ENCODE results near the gene PRKCE.

Gene PRKCE

DNA sequence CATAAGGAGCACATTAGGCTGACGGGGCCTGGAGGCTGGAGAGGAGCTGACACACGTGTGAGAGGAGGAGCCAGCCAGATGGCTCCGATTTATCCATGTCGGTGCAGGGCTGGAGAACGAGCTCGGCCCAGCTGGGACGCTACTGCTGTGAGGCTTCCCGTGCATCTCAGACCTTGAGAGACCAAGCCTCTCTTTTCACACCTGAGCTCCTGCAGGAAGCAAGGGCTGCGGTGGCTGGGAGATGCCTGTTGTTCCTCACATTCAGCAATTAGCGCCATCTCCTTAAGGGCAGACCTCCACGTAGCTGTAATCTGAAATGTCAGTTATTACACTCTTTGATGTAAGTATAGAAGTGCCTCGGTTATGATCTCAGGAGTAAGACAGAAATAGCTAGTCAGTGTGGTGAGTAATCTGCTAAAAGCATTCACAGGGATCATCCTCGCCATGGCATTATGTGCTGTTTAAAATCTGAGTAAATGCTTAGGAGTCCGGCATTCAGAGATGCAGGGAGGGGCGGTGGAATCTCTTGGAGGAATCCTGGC is 107.9 kb downstream of the PRKCE start:
- no peak for DNase-seq

DNA sequence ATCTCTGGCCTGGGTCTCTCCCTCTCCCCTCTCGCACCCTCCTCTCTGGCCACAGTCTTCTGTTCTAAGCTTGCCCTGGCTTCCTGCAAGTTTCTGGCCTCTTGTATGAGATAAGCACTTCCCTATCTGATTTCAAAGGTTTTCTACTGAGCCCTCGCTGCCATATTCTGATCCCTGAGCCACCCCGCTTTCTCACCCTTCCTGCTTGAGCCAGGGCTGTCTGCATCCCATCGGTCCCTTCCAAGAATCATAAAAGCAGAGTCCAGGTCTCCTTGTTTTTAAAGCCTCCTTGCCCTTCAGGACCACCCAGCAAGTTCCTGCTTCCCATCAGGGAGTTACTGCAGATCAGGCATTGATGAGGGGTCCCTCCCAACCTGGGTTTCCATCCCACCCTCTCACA is 110.2 kb downstream of the PRKCE start:
- DNase-seq = no peak

DNA sequence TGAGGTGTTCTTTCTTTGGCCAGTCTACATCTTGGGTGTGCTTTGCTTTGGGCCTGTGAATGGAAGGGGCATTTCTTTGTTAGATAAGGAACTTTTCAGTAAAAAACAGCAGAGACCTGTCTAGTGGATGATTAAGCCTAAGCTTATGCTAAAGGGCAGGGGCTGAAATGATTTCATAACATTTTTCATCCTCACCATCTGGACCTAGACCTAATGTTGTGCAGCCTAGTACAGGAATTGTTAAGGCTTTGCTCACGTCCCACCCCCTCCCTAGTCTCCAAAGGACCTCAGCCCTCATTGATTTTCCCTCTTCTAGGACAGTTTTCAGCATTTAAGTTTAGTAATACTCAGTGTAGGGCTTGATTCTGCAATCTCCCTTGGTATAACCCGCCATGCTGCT is 111.8 kb downstream of the PRKCE start:
- no peak for DNase-seq

DNA sequence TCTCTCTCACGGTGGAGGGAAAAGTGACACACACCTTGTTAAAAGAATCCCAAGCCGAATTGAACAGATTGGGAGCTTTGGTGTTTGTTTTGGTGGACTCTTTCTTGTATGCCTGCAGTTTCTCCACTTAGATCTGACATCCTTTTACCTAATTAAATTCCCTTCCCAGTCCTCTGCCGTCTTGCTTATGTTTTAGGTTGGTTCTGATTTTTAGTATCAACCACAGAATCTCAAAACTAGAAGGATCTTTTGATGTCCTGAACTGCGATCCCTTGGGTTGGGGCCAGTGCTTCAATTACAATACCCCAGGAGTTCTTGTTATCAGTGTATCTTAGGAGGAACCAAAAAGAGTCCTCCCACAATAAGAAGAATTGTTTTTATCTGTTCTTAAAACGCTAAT is 112.3 kb downstream of the PRKCE start:
- DNase-seq = no peak

DNA sequence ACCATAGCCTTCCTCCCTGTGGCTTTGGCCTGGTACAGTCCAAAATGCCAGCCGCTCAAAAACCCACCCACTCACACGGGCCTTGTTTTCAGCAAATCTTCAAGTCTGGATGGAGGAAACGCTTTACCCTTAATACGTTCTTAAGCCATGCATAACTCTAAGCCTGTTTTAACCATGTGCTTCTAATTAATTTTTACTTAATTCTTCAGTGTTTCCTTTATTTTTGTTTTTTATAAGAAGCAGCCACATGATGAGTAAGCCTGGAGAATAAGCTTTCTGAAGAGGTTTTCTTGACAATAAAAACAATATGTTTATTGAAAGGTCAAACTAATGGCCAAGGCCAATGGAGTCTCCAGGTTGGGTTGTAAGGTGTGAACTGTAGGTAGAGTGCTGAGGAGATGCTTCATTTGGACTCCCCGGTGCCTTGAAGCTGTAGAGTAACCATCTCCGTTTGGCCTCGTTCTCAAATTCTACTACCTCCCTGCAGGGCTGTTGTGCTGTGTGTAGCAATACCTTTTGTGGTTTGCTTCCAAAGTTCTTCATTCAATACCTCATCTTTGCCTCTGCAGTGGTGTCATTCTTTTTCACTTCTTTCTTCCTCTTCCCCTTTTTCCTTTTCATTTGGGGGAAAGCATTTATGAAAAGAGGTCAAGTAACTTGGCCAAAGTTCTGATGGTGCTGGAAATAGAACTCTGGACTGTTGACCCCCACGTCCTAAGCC is 113.7 kb downstream of the PRKCE start:
- no peak for DNase-seq

DNA sequence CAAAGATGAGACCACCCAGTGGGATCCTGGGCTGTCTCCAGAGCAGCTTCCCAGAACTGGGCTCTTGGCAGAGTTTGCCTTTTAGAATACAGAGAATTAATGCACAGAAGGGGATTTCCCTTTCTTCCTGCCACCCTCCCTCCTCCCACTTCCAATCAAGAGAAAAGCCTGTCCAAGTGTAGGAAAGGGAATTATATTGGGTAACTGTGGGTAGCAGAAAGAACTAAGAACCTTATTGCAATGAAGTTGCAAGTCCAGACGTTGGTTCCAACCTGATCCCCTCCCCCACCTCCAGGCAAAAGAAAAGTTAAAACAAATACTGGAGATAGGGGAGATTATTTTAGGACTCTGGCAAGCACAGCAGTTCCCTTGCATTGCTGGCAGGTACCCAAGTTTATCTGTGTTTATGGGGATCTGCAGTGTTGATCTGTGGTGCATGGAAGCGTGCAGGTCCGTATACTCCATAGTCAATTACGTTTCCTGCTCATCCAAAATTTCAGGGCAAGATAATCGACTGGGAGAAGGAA is 114.3 kb downstream of the PRKCE start:
- no peak for DNase-seq

DNA sequence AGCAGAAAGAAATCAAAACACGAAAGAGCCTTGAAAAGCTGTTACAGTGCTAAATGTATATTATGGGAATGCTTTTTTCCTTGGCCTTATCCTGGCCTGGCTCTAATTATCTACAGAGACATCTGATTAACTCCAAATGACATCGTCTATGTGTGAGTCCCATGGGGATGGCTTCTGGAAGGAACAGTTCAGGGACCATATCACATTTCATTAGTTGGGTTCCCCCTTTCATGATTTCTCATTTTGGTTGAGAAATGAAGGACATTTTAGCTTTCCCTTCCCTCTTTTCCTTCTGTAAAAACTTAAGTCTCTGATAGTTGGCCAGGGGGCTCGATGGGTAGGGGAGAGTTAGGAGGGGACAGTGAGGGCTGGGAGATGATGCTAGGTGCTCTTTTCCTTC is 116.7 kb downstream of the PRKCE start:
- no peak for DNase-seq

DNA sequence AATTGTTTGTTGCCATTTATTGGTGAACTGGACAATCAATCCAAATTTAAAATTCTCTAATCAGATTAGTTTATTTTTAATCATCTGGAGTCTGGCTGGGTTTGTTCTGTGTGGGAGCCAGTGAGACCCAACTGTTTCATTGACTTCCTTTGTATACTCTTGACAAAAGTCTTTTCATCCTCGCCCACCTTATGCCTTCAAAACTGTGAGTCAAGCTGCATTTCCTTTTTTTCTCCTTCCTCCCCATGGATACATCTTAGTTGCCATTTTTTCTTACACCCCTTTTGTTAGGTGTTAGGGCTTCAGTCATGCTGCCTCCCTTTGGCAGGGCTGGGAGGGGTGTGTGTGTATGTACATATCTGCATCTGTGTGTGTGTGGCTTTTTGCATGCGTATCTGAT is 117.6 kb downstream of the PRKCE start:
- no peak for DNase-seq

DNA sequence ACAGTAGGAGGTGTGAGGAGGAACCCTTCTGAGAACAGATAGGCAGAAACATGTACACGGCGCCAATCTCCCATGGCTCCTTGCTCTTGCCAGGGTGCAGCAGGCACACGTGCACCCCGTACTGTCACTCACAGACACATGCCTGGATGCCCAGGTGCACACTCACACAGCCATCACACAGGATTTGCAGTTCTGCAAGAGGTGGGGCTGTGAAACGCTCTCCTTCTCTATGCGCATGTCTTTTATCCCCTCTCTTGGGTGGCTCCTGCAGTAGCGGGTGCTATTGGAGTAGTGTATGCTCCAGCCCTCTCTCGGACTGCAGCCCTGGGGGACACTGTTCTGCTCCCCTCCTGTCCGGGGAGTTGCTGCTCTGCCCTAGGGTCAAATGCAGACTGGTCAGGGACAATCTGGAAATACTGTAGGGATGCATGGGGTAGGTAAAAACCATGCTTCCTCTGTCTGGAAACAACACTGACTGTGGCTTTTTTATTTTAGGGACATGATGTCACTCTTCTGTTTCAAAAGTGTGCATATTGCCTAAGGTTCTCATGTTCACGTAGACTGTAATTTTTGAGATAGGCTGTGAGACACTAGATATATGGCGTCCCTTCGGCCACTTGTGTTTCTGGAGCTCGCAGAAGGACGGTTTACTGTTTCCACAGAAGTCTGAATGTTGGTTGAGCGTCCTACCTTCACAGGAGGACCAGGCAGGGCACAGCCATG is 118.5 kb downstream of the PRKCE start:
- DNase-seq = no peak

DNA sequence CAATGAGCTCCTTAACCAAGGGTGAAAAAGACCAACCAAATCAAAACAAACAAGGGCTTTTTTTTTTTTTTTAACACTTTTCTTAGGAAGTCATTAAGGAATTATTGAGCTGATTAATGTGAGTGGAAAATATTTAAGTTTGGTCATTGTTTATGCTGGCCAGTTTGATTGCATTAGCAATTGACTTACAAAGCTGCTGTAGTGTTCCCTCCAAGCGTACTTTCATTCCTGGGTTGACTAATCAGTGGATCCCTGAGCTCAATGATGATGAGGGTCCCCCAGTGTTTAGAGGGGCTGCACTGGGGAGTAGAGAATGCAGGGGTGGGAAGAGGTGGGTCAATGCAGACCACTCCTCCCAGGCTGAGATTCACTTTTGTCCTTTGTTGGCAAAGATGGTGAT is 119.3 kb downstream of the PRKCE start:
- no peak for DNase-seq

DNA sequence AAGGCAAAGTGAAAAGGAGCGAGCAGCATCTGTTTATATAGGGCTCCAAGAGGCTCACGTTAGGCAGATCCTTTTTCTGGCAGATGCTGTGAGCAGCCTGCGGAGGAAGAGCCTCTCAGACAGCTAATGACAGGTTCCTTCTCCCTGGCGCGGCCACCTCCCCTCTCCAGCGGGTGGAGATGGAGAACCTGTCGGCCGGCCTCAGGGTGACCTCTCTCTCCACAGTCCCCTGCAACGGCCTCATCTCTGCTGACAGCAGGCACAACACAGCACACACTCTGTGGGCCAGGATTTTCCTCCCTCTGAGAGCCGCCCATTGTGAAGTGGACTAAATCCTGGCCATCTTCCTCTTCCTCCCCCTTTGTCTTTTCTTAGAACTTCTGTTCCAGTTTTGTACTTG is 119.8 kb downstream of the PRKCE start:
- peak; percentile 16 to 69 for DNase-seq

DNA sequence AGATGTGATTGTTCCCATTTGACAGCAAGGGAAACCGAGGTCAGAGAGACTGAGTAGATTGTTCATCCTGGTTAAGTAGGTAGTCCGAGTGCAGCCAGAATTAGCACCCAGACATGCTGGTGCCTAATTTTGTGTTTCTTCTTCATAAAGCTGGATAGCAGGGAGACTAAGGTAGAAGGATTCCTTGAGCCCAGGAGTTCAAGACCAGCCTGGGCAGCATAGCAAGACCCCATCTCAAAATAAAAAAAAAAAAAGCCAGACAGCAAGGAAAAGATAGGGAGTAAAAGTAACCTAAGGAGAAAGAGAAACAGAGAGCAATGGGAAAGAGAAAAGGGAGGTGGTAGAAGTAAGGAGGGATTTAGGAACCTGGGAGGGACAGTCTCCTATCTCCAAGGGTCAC is 120.6 kb downstream of the PRKCE start:
- no peak for DNase-seq

DNA sequence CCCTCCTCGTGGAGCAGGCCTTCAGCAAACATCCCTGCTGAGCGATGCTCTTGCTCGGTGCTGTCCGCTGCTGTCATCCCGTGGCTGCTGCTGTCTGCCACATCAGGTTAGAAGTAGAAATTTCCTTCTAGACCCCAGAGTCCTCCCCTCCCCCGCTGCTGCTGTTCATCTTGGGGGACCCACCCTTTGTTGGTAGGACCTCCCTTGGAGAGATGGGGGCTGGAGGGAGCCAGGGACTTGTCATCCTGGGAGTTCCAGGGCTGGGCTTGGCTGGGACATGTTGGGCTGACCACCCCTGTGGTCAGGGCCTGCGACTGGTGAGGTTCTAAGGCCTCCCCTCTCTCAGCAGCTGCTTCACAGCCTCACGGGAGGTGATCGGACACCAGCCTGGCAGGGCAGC is 122.4 kb downstream of the PRKCE start:
- DNase-seq = no peak

DNA sequence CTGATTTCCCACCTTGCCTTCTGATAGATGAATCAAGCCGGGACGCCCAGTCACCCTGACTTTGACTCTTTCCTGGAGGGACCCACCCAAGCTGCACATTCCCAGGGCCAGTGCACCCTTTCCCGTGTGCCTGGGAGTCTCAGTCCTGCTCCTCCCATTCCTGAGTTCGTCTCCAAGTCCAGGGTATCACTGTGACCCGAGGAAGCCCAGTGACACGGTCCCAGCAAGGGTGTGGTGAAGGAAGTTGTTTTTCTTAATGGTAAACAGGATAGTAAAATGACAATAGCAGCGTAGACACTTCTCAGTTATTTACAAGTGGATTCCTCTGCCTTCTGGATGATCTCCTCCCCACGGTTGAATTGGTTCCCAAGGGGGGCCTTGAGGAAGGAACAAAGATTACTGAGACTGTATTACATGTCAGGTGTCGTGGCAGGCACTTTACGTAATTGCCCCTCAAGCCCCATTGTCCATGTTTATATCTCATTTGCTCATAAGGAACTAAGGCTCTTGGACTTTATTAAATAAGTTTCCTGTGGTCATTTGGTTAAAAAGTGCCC is 123.3 kb downstream of the PRKCE start:
- no peak for DNase-seq

DNA sequence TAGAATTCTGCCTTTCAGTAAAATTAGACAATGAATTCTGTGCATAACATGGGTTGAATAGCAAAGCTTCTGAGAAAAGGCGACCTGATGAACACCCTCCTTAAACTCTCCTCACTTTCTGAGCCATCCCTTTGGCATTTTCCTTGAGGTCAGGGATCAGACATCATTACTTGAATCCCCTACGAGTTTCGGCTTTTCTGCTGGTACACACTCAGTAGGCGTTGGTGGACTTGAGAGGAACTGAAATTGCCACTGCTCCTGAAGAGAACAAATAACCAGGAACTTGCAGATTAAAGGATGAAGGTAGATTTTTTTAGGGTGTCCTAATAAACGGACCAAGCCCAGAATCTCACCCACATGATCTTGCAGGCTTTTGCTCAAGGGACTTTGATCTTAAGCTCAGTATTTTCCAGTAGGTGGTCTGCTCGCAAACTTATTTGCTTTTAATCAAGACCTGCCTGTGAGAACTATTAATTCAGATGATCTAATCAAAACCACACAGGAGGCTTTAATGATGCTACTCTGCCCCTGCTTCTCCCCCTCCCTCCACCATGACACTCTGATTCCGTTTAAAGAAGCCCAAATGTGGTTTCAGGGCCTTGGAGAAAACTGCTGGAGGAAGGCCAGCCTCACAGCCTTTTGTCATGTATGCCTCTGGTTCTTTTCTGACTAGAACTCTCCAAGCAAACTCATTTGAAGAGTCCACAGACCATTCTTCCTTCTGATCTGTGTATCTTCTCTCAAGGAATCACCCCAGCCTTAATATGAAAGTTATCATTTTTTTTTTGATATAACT is 124.9 kb downstream of the PRKCE start:
- DNase-seq = no peak

DNA sequence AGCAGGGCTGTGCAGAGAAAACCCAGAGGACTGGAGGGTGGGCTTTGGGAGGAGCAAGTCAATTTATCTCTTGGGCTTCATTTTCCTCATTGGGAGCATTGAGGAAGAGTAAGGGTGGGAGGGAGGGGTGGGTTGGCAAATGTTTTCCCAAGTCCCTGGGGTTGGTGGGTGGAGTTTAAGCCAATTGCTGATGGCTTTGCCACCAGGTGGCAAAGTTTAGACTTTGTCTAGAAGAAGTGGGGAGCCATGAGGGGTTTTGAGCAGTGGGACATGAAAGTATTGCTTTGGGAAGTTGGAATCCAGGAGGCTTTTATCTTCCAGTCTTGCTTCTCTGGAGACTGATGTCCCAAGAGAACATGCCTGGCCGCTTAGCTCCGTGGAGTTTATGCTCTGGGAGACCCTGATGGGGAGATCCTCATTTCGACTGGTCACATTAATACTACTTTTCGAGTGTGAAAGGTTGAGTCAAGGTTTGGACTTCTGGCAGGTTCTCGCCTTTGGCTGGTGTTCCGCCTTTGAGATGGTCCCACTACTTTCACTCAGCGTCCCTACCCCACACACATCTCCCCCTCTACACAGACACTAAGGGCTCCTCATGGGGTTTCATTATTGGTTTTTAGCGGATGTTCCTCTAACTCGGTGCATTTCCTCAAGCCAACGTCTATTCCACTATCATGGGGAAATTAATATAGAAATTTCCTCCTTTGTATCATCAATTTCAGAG is 126.7 kb downstream of the PRKCE start:
- DNase-seq = no peak

DNA sequence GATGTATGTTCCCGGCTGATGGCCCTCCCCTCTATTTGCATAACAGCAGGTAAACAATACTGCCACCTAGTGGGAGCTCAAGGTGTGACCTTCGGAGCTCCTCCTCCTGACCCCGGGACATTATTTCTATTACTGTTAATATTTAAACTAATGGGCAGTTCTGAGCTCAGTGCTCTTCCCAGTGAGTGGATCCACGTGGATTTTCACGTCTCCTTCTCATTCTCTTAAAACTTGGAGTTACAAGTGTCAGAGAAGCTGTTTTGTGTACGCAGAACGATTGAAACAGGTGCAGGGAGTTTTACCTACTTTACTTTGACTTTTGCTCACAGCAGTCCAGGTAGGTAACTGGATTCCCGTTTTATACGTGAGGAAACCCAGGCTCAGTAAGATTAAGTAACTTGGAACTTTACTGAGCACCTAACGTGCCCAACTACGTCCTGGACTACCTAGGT is 127.3 kb downstream of the PRKCE start:
- DNase-seq = peak; percentile 67 to 80

DNA sequence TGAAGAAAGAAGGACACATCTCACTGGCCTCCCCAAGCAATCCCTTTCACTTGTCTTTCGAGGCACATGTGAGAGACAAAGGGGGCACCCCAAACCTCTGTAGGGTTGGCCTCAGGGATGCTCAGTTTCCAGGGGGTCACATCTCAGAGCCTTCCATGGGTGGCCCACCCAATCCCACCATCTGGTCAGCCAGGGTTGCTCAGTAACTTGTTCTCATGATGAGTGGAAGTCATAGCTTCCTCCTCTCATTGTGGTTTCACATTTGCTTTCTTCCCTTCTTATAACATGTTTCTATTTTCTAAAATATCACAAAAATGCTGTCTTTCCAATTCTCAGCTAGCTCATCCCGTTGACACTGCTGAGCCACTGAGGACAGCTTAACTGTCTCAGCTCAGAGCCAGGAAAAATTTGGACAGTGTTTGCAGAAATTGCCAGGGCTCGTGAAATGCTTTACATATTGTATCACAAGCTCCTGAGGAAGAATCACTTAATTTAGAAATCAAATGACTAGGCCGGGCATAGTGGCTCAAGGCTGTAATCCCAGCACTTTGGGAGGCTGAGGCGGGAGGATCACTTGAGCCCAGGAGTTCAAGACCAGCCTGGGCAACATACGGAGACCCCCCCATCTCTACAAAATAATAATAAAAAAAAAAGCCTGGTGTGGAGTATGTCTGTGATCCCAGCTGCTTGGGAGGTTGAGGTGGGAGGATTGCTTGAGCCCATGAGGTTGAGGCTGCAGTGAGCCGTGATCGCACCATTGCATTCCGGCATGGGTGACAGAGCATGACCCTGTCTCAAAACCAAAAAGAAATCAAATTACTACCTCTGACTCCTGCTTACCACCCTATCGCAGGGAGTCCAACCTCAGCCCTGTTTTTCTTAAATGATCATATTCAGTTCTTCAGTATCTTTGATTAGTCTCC is 129.3 kb downstream of the PRKCE start:
- no peak for DNase-seq

DNA sequence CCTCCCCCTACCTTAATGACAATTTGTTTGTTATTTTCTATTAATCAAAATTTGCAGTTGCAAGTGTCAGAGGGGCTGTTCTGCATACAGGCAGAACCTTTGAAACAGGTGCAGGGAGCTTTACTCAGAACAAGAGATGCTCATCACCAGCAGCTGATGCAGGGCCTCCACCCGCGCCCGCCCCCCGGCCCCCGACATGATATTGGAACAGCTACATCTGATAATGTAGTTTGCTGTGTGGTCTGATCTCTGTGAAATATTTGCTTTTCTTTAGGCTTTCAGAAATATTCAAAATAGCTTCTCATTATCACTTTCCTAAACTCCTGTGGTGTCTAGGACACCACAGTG is 130.0 kb downstream of the PRKCE start:
- no peak for DNase-seq

DNA sequence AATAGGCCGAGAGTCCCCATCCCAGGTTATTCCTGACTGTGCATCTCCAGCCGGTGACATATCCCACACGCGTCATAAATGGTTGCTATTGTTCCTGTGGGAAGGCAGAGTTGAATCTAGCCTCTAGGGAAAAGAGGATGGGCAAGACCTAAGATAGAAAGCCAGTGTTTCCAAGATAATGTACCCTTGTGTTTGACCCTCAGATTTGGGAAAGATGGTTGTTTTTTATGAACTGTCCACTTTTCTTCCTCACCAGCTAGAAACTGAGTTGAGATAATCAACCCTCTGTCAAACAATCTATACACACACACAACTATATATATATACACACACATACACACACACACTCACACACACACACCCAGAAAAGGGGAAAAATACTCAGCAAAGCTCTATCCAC is 131.0 kb downstream of the PRKCE start:
- no peak for DNase-seq

DNA sequence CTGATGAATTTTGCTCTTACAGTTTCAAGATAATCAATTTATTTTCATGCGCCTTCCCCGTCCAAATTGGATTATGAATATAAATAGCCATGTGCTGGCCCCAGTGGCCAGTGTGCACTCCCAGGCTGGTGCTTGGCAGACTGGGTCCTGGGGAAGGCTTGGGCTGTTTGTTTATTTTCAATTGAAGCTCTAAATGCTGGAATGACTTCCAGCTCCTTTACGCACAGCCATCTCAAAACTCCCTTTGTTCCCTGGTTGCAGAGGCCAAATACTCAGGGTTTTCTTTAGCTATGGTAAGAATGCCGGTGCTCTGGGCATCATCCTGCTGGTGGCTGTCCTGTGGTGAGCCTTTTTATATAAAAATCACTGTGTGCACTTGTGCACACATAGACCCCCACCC is 131.5 kb downstream of the PRKCE start:
- DNase-seq = no peak
